ENCODE measurements around the gene ZNF641.

Gene ZNF641

GRCh38 chr12:48350249-48351021 is at the start of gene ZNF641:
TSS of gene ZNF641 (minus strand) at chr12:48350919. CDS start at chr12:48348090, 2,829 bp downstream.
- Histone ChIP-seq H3K4me1 (ENCODE audit: insufficient read depth, low read length, poor library complexity, severe bottlenecking) (peaks cover 16% of the 10 kb centered on the region), H3K9me3 (ENCODE audit: insufficient read depth, low read depth, low read length) (no peaks in the 10 kb centered on the region), H3K9me2 (replicated peaks; ENCODE audit: low read depth, low read length) (no peaks in the 10 kb centered on the region), H3K27me3 (ENCODE audit: insufficient read depth, low read length, poor library complexity, severe bottlenecking) (no peaks in the 10 kb centered on the region), H3K4me3 (ENCODE audit: low read length, poor library complexity, severe bottlenecking) (peak within 1 kb of the TSS; percentile 90), H4K20me1 (ENCODE audit: insufficient read depth, low read length, poor library complexity, severe bottlenecking) (no peaks in the 10 kb centered on the region), H3F3A (ENCODE audit: low read depth) (peaks cover 5% of the 10 kb centered on the region; the same call in 1 of the 2 replicates), H3K4me2 (ENCODE audit: low read depth, low read length, poor library complexity, severe bottlenecking) (peak within 1 kb of the TSS; percentile 94), H3K36me3 (ENCODE audit: insufficient read depth, low read length) (no peaks in the 10 kb centered on the region), H3K9ac (ENCODE audit: low read depth, low read length, poor library complexity, severe bottlenecking) (peak within 1 kb of the TSS; percentile 81), H3K79me2 (ENCODE audit: insufficient read depth, low read length) (no peaks in the 10 kb centered on the region), H2AFZ (ENCODE audit: low read length) (peak within 1 kb of the TSS; percentile 98)
- TF ChIP-seq EZH2phosphoT487 (IDR thresholded peaks at IDR 0.05; ENCODE audit: borderline replicate concordance) (no peak), CTCF (conservative IDR thresholded peaks at IDR 0.05; ENCODE audit: low read length) (no peak)

- Histone ChIP-seq H4K20me1 (ENCODE audit: insufficient read depth, low read length, poor library complexity, severe bottlenecking) (no peaks in the 10 kb centered on the region), H3K4me1 (ENCODE audit: insufficient read depth, low read length, poor library complexity, severe bottlenecking) (no peaks in the 10 kb centered on the region), H3K27me3 (ENCODE audit: insufficient read depth, low read length, poor library complexity, severe bottlenecking) (peaks cover 4% of the 10 kb centered on the region), H3K9me2 (replicated peaks; ENCODE audit: low read depth, low read length) (no peaks in the 10 kb centered on the region), H3K4me2 (ENCODE audit: low read depth, low read length, poor library complexity, severe bottlenecking) (no peak overlapping the region), H3F3A (ENCODE audit: low read depth) (no peaks in the 10 kb centered on the region), H3K9ac (ENCODE audit: low read depth, low read length, poor library complexity, severe bottlenecking) (no peak overlapping the region), H3K36me3 (ENCODE audit: insufficient read depth, low read length) (no peaks in the 10 kb centered on the region), H3K79me2 (ENCODE audit: insufficient read depth, low read length) (no peaks in the 10 kb centered on the region), H3K4me3 (ENCODE audit: low read length, poor library complexity, severe bottlenecking) (no peak overlapping the region), H2AFZ (ENCODE audit: low read length) (no peak overlapping the region), H3K9me3 (ENCODE audit: insufficient read depth, low read depth, low read length) (no peaks in the 10 kb centered on the region)
- TF ChIP-seq EZH2phosphoT487 (IDR thresholded peaks at IDR 0.05; ENCODE audit: borderline replicate concordance) (no peak), CTCF (conservative IDR thresholded peaks at IDR 0.05; ENCODE audit: low read length) (no peak)
These were observed 39.3 kb upstream of the ZNF641 start for GRCh38 chr12:48390026-48390425.

GRCh38 chr12:48389409-48389808 is 38.7 kb upstream of the ZNF641 start:
- TF ChIP-seq EZH2phosphoT487 (IDR thresholded peaks at IDR 0.05; ENCODE audit: borderline replicate concordance) (no peak), CTCF (conservative IDR thresholded peaks at IDR 0.05; ENCODE audit: low read length) (no peak)
- Histone ChIP-seq H3K36me3 (ENCODE audit: insufficient read depth, low read length) (no peaks in the 10 kb centered on the region), H4K20me1 (ENCODE audit: insufficient read depth, low read length, poor library complexity, severe bottlenecking) (no peaks in the 10 kb centered on the region), H3K9me2 (replicated peaks; ENCODE audit: low read depth, low read length) (no peaks in the 10 kb centered on the region), H3K4me1 (ENCODE audit: insufficient read depth, low read length, poor library complexity, severe bottlenecking) (no peaks in the 10 kb centered on the region), H3K4me2 (ENCODE audit: low read depth, low read length, poor library complexity, severe bottlenecking) (no peak overlapping the region), H3K27me3 (ENCODE audit: insufficient read depth, low read length, poor library complexity, severe bottlenecking) (peaks cover 4% of the 10 kb centered on the region), H2AFZ (ENCODE audit: low read length) (no peak overlapping the region), H3K9me3 (ENCODE audit: insufficient read depth, low read depth, low read length) (no peaks in the 10 kb centered on the region), H3K9ac (ENCODE audit: low read depth, low read length, poor library complexity, severe bottlenecking) (no peak overlapping the region), H3K4me3 (ENCODE audit: low read length, poor library complexity, severe bottlenecking) (no peak overlapping the region), H3K79me2 (ENCODE audit: insufficient read depth, low read length) (no peaks in the 10 kb centered on the region), H3F3A (ENCODE audit: low read depth) (no peaks in the 10 kb centered on the region)
